ENCODE measurements around the gene FAM50A. TPM values are rescaled to one million over a fixed set of nuclear protein-coding genes. Genes with fewer than 3 reads are reported as not detected.

FAM50A gene
- total and polyA plus RNA-seq, 4 donors: 23.4 to 202 (median 90.4) TPM

GRCh38 chrX:154440623-154441357, 3.2 kb upstream of the FAM50A start:
- 88 to 89% methylated on average over 15 to 17 of the region's 17 CpGs for WGBS, 2 donors
- no peak for DNase-seq
- TF ChIP-seq CTCF (IDR thresholded peaks at IDR 0.05; ENCODE audit: control extremely low read depth, extremely low read depth): no peak

GRCh38 chrX:154441564-154441963, 2.4 kb upstream of the FAM50A start:
- Histone ChIP-seq H3K27me3 (ENCODE audit: control insufficient read depth in 3 of 3, insufficient read depth in 3 of 3, low read length in 2 of 3) (no peaks in the 10 kb centered on the region), H3K4me3 (no peak overlapping the region), H3K9ac (ENCODE audit: insufficient read depth in 1 of 2, low read length in 2 of 2) (no peak overlapping the region), H3K9me3 (ENCODE audit: control insufficient read depth in 4 of 4, insufficient read depth in 3 of 4, low read length in 3 of 4) (peaks cover 0 to 2% (median 0%) of the 10 kb centered on the region in 4 donors), H3K4me1 (ENCODE audit: control insufficient read depth in 5 of 5, insufficient read depth in 5 of 5, low read length in 5 of 5) (peaks cover 0 to 8% (median 0%) of the 10 kb centered on the region in 5 donors), H3K27ac (ENCODE audit: low read depth in 1 of 2, low read length in 1 of 2) (no peak overlapping the region), H3K36me3 (ENCODE audit: control insufficient read depth in 4 of 4, insufficient read depth in 4 of 4, low read length in 4 of 4) (peaks cover 0 to 21% (median 9%) of the 10 kb centered on the region in 4 donors)
- no peak for TF ChIP-seq CTCF (IDR thresholded peaks at IDR 0.05; ENCODE audit: control extremely low read depth, extremely low read depth)
- DNase-seq: no peak
- 89 to 92% methylated on average over 11 of the region's 11 CpGs for WGBS, 2 donors
- ATAC-seq (ENCODE audit: insufficient read depth, low FRiP score): no peak

More at GRCh38 chrX:154440623-154441357, 3.2 kb upstream of the FAM50A start:
- H3K27ac ChIP-seq (ENCODE audit: low read depth in 1 of 2, low read length in 1 of 2): no peak overlapping the region
- no peaks in the 10 kb centered on the region for H3K27me3 ChIP-seq (ENCODE audit: control insufficient read depth in 3 of 3, insufficient read depth in 3 of 3, low read length in 2 of 3)
- H3K9me3 ChIP-seq (ENCODE audit: control insufficient read depth in 4 of 4, insufficient read depth in 3 of 4, low read length in 3 of 4): peaks cover 0 to 2% (median 0%) of the 10 kb centered on the region in 4 donors
- peaks cover 0 to 21% (median 8%) of the 10 kb centered on the region in 4 donors for H3K36me3 ChIP-seq (ENCODE audit: control insufficient read depth in 4 of 4, insufficient read depth in 4 of 4, low read length in 4 of 4)
- H3K4me3 ChIP-seq: no peak overlapping the region
- ATAC-seq (ENCODE audit: insufficient read depth, low FRiP score): no peak
- H3K4me1 ChIP-seq (ENCODE audit: control insufficient read depth in 5 of 5, insufficient read depth in 5 of 5, low read length in 5 of 5): peaks cover 0 to 8% (median 0%) of the 10 kb centered on the region in 5 donors
- no peak overlapping the region for H3K9ac ChIP-seq (ENCODE audit: insufficient read depth in 1 of 2, low read length in 2 of 2)

- no peak for ATAC-seq (ENCODE audit: insufficient read depth, low FRiP score)
- no peak for DNase-seq
- peaks cover 0 to 8% (median 0%) of the 10 kb centered on the region in 5 donors for H3K4me1 ChIP-seq (ENCODE audit: control insufficient read depth in 5 of 5, insufficient read depth in 5 of 5, low read length in 5 of 5)
- H3K27ac ChIP-seq (ENCODE audit: low read depth in 1 of 2, low read length in 1 of 2): no peak overlapping the region
- TF ChIP-seq CTCF (IDR thresholded peaks at IDR 0.05; ENCODE audit: control extremely low read depth, extremely low read depth): no peak
- H3K9me3 ChIP-seq (ENCODE audit: control insufficient read depth in 4 of 4, insufficient read depth in 3 of 4, low read length in 3 of 4): peaks cover 0 to under 1% (median 0%) of the 10 kb centered on the region in 4 donors
- H3K27me3 ChIP-seq (ENCODE audit: control insufficient read depth in 3 of 3, insufficient read depth in 3 of 3, low read length in 2 of 3): no peaks in the 10 kb centered on the region
- H3K9ac ChIP-seq (ENCODE audit: insufficient read depth in 1 of 2, low read length in 2 of 2): no peak overlapping the region
- no peak overlapping the region for H3K4me3 ChIP-seq
- 87 to 92% methylated on average over 21 of the region's 21 CpGs for WGBS, 2 donors
- H3K36me3 ChIP-seq (ENCODE audit: control insufficient read depth in 4 of 4, insufficient read depth in 4 of 4, low read length in 4 of 4): peaks cover 0 to 21% (median 9%) of the 10 kb centered on the region in 4 donors
Observed at GRCh38 chrX:154441984-154442707, 1.8 kb upstream of the FAM50A start.

Data from lung (tissue), 12 donors.